Activated B cell treated with CpG ODN at 0.5 μM for 24 hours (primary cell): Measurements from ENCODE around the gene C17orf67. TPM values are rescaled to one million over a fixed set of nuclear protein-coding genes. Genes with fewer than 3 reads are reported as not detected.

ENCODE experiments used
- ATAC-seq: fragments of 200-7000 bp; cut with Tn5 transposase; one replicate; pipeline ENCODE4 v1.10.0; 2021; ENCODE audit warnings: low read depth, mild to moderate bottlenecking, moderate library complexity
- CTCF ChIA-PET: fragments of 350-600 bp; sonication (Branson Sonifier 250); formaldehyde crosslinking; loops from one replicate; lab custom pipeline; 2021; ENCODE audit warnings: antibody characterized with exemption; lab: Charles Lee
- POLR2A ChIA-PET: fragments of 350-600 bp; sonication (Branson Sonifier 250); formaldehyde crosslinking; loops from one replicate; lab custom pipeline; 2021; ENCODE audit warnings: antibody characterized with exemption; lab: Charles Lee
- DNase-seq: peaks from one replicate; pipeline ENCODE4 v3.0.0; 2022
- H3K27ac Mint-ChIP-seq: one replicate; pipeline ENCODE4 v1.8.0; 2020; ENCODE audit warnings: mixed read lengths
- H3K27me3 Mint-ChIP-seq: one replicate; pipeline ENCODE4 v1.8.0; 2021; ENCODE audit warnings: mixed read lengths
- H3K36me3 Mint-ChIP-seq: one replicate; pipeline ENCODE4 v1.8.0; 2021; ENCODE audit warnings: low read depth, mixed read lengths
- H3K4me1 Mint-ChIP-seq: one replicate; pipeline ENCODE4 v1.8.0; 2021; ENCODE audit warnings: mixed read lengths
- H3K4me3 Mint-ChIP-seq: one replicate; pipeline ENCODE4 v1.8.0; 2020; ENCODE audit warnings: mild to moderate bottlenecking, mixed read lengths
- H3K9me3 Mint-ChIP-seq: one replicate; pipeline ENCODE4 v1.8.0; 2020; ENCODE audit warnings: mixed read lengths
- intact Hi-C: fragments of 100-400 bp; cut with micrococcal nuclease; formaldehyde crosslinking; loops from one replicate; pipeline ENCODE4 v1.15.1; 2024
- total RNA-seq: library from RNA; stranded (reverse); gene quantifications from 2 replicates; pipeline ENCODE4 v1.2.3, GENCODE V29; 2022
- TF ChIP-seq, protein P1 (sequence below): fragments of 200-600 bp; IDR thresholded peaks from one replicate; pipeline ENCODE4 v1.8.0; 2022; ENCODE audit warnings: antibody characterized with exemption, mild to moderate bottlenecking

C17orf67 gene
- total RNA-seq, 1 donor from 2014 or later = 4.0 TPM

DNA sequence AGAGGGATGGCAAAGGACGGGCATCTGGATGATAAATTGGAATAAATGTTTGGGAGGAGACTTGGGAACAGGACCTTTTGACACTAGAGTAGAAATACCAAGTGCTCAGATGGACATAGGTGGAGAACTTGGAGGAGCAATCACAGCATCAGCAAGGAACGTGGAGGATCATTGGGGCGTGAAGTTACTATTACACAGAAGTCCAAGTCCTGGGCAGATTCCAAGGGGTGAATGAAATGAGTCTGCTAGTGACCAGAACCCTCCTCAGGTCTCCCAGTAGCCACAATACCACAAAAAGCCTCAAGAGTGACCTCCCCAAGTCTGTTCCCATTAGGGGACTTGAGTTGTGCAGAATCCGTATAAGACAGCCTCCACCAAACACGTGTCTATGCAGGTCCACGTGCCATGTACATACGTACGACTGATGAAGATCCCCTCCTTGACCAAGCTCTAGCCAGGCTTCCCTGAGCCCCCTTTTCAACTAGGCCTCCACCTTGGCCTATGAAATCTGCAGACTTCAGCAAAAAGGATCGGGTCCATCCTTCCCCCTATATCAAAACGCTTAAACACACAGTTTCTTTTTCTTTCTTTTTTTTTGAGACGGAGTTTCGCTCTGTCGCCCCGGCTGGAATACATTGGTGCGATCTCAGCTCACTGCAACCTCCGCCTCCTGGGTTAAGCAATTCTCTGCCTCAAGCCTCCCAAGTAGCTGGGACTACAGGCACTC, 2.2 kb downstream of the C17orf67 start:
- H3K36me3 Mint-ChIP-seq = peaks cover 31% of the 10 kb centered on the region
- DNase-seq (no peak), ATAC-seq (no peak)
- ChIA-PET POLR2A (no interaction called here), CTCF (interaction anchor here (0.9 kb wide), 1 partner anchor 12 kb away, joined by 3 read pairs; no protein-coding TSS in a partner anchor)
- peaks cover 34% of the 10 kb centered on the region for H3K4me1 Mint-ChIP-seq
- H3K27ac Mint-ChIP-seq = no peak overlapping the region
- H3K4me3 Mint-ChIP-seq = peak overlapping the region; percentile 2
- TF ChIP-seq, protein P1, sequence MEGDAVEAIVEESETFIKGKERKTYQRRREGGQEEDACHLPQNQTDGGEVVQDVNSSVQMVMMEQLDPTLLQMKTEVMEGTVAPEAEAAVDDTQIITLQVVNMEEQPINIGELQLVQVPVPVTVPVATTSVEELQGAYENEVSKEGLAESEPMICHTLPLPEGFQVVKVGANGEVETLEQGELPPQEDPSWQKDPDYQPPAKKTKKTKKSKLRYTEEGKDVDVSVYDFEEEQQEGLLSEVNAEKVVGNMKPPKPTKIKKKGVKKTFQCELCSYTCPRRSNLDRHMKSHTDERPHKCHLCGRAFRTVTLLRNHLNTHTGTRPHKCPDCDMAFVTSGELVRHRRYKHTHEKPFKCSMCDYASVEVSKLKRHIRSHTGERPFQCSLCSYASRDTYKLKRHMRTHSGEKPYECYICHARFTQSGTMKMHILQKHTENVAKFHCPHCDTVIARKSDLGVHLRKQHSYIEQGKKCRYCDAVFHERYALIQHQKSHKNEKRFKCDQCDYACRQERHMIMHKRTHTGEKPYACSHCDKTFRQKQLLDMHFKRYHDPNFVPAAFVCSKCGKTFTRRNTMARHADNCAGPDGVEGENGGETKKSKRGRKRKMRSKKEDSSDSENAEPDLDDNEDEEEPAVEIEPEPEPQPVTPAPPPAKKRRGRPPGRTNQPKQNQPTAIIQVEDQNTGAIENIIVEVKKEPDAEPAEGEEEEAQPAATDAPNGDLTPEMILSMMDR = no peak
- H3K9me3 Mint-ChIP-seq = no peaks in the 10 kb centered on the region
- no peaks in the 10 kb centered on the region for H3K27me3 Mint-ChIP-seq
- intact Hi-C loops = loop anchor here (2.0 to 10.0 kb wide), 4 partner anchors 51 to 1175 kb away; partner anchors contain the start of genes MRPS23, MSI2 and SRSF1

GRCh38 chr17:56830726-56831368, 2.9 kb downstream of the C17orf67 start:
- intact Hi-C loops = loop anchor here (10.0 kb wide), 2 partner anchors 424 to 1024 kb away; partner anchors contain the start of genes MRPS23 and MSI2
- ATAC-seq (no peak), DNase-seq (no peak)
- H3K9me3 Mint-ChIP-seq = no peaks in the 10 kb centered on the region
- no peak overlapping the region for H3K4me3 Mint-ChIP-seq
- ChIA-PET CTCF (interaction anchor here (0.9 kb wide), 1 partner anchor 11 kb away, joined by 3 read pairs; no protein-coding TSS in a partner anchor), POLR2A (no interaction called here)
- H3K4me1 Mint-ChIP-seq = peaks cover 32% of the 10 kb centered on the region
- peak overlapping the region; percentile 38 for H3K27ac Mint-ChIP-seq
- peaks cover 29% of the 10 kb centered on the region for H3K36me3 Mint-ChIP-seq
- H3K27me3 Mint-ChIP-seq = no peaks in the 10 kb centered on the region
- TF ChIP-seq, protein P1 = no peak

GRCh38 chr17:56826611-56827414, 6.9 kb downstream of the C17orf67 start:
- Mint-ChIP-seq H3K27me3 (no peaks in the 10 kb centered on the region), H3K4me3 (no peak overlapping the region), H3K36me3 (peaks cover 26% of the 10 kb centered on the region), H3K27ac (no peak overlapping the region), H3K9me3 (no peaks in the 10 kb centered on the region), H3K4me1 (peaks cover 13% of the 10 kb centered on the region)
- TF ChIP-seq, protein P1 = no peak
- ChIA-PET CTCF (no interaction called here), POLR2A (no interaction called here)
- DNase-seq = no peak
- intact Hi-C loops = no loop called here
- no peak for ATAC-seq

GRCh38 chr17:56824503-56824902, 9.2 kb downstream of the C17orf67 start:
- TF ChIP-seq, protein P1 = no peak
- ATAC-seq = no peak
- Mint-ChIP-seq H3K4me1 (peaks cover 3% of the 10 kb centered on the region), H3K4me3 (no peak overlapping the region), H3K36me3 (peaks cover 16% of the 10 kb centered on the region), H3K27me3 (no peaks in the 10 kb centered on the region), H3K9me3 (no peaks in the 10 kb centered on the region), H3K27ac (no peak overlapping the region)
- ChIA-PET CTCF (interaction anchor here (1.8 kb wide), 1 partner anchor 115 kb away, joined by 6 read pairs; no protein-coding TSS in a partner anchor), POLR2A (no interaction called here)
- intact Hi-C loops = no loop called here
- no peak for DNase-seq
